DMS153 treated with DMSO at 0.1 percent for 48 hours (cell line): ENCODE results near the gene HTT.

Experiments
- DNase-seq: peaks from one replicate; lab custom pipeline; 2025; ENCODE audit not compliant: unreplicated experiment; lab: John Stamatoyannopoulos, UW

HTT gene

GRCh38 chr4:3261411-3262207, 187.1 kb downstream of the HTT start:
- DNase-seq: no peak

DNA sequence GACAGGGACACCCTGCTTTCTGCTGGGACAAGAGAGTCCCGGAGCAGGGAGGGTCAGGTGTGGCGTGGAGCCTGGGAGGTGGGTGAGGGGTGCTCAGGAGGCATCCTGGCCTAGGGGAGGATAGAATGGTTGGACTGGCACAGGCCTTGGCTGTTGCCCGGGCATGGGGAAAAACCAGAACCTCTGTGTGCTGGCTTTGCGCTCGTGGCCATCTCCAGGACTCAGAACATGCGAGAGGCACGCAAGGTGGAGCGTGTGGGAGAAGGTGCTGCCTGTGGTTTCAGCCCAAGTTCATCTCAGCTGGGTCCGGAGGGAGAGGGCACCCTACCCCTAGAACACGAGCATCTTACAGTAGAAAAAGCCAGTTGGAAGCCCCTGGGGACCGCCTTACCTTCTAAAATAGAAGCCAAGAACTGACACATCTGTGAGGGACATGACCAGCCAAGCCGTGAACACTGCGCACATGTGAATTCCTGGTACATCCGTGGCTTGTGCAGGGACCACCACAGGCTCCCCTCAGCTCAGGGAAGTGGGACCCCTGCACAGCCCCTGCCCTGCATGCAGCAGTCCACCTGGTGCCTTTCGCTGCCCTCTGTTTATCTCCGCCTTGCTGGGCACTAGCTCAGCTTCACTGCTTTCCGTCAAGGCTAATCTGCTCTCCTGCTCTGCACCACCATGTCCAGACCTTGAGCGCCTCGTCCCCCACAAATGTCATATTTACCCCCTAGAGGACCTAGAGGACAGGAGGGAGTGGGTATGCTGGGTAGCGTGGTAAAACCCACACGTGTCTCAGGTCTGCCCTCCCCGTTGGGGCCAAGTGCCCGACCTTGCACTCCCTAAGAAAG, 187.9 kb downstream of the HTT start:
- DNase-seq: no peak

- DNase-seq: no peak
Observed at GRCh38 chr4:3263053-3263875, 188.8 kb downstream of the HTT start.

GRCh38 chr4:3263876-3264193, 189.4 kb downstream of the HTT start:
- no peak for DNase-seq

- DNase-seq: no peak
Observed at GRCh38 chr4:3266076-3266475, 191.6 kb downstream of the HTT start.

DNA sequence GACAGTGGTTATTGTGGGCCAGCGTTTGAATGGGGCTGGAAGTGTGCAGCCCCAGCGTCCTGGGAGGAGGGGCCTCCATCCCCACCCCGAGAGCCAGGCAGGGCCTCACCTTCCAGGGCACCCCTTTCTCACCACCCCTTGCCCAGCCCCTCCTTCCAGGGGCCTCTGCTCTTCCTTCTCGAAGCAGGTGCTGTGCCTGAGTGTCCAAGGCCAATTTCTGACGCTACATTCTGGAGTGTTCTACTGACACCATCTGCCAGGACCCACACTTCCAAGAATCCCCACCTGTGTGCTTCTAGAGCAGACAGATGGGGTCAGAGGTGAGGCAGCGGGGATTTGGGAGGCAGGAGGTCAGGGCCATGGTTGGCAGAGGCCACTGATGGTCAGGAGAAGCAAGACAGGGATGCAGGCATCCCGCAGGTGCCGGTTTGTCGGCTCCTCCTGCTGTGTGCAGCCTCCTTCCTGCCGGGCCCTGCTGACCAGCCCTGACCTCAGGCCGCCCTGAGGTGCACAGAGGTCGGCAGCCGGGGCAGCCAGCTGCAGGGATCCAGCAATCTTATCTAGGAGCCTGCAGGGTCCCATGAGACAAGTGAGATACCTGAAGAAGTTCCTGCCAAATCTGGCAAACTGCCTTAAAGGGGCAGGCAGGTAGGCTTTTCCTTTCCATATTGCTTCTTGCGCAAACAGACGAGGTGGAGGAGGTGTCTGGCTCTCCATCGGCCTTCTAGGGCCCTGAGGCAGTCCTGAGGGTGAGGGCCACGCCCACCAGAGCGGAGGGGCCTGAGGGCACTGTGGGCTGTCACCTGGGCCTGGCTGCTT, 193.3 kb downstream of the HTT start:
- DNase-seq: no peak

GRCh38 chr4:3268395-3269104, 194.1 kb downstream of the HTT start:
- no peak for DNase-seq

DNA sequence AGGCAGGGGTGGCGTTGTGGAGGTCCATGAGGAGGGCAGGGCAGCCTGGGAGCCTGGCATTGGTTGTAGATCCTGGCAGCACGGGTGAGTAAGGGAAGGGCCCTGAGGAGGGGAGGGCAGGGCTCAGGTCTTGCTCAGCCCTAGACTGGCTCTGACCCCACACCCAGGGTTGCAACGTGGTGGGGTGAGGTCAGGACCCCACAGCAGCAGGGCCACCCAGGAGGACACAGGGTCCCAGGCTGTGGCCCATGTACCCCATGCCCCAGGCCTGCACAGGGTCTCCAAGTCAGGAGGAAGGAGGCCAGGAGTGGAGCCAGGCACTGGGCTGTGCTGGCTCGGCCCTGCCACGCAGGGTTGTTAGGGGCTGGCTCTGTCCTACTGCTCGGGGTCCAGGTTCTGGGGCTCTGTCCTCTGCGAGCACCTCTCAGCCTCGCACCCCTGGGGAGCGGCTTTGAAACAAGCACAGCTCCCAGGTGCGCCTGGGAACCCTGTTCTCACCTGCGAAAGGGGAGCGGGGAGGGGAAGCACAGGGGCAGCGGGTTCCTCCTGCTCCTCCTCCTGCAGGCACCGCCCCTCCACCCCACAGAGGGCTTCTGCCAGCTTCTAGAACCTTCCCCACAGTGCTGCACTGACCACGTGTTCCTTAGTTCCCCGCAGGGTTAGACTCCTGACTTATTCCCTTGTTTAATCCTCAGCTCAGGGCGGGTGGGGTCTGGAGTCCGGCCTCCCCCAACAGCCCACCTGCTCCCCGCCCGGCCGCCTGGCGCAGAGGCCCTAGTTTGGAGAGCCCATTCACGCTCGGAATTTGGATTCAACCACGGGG, 194.8 kb downstream of the HTT start:
- DNase-seq: no peak

DNA sequence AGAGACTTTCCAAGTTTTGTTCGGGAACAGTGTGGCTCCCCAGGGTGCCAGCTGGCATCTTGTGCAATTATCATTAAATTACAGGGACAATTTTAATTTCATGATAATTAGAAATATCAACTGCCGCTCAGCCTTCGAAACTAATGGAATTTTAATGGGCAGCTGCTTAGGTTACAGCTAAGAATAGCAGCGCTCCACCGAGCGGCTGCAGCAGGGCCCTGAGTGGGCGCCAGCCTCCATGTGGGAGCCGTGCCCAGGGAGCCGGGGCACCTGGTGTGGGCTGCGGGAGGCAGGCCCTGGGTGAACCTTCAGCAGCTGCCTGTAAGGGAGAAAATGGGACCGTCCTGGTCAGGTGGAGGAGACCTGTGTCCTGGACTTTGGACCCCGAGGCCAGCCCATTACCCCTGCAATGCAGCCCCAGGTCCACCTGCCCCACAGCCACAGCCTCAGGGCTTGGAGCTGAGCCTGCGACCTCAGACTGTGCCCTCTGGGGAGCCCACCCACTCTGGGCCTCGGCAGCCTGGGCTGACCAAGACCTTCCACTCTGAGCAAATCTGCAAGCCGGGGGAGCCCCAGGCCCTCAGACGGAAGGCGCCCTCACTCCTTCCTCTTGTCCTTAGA, 195.6 kb downstream of the HTT start:
- DNase-seq: no peak

DNA sequence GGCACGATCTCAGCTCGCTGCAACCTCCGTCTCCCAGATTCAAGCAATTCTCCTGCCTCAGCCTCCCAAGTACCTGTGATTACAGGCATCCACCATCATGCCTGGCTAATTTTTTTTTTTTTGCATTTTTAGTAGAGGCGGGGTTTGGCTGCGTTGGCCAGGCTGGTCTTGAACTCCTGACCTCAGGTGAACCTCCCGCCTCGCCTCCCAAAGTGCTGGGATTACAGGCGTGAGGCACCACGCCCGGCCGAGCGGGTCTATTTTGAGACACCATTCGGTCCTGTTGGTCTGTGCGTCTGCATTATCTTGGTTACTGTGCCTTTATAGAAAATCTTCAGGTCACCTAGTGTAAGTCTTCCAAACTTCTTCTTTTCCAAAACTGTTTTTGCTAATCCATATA, 196.7 kb downstream of the HTT start:
- no peak for DNase-seq

GRCh38 chr4:3276986-3277385, 202.5 kb downstream of the HTT start:
- no peak for DNase-seq

DNA sequence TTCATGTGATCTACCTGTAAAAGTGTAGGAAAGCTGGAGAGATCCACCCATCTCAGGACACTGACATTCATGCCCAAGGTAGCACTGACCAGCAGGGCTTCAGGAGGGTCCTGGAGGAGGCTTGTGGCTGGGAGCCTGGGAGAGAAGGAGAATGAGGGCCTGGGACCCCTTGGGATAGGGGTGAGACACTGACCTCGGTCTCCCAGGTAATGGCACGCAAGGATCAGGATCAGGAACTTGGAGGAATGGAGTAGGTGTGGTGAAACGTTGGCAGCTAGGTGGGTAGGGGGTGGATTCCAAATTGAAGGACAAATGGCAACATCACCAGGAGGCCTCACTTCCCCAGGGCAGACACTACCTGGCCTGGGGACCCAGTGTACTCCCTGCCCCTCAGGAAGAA, 206.0 kb downstream of the HTT start:
- no peak for DNase-seq

DNA sequence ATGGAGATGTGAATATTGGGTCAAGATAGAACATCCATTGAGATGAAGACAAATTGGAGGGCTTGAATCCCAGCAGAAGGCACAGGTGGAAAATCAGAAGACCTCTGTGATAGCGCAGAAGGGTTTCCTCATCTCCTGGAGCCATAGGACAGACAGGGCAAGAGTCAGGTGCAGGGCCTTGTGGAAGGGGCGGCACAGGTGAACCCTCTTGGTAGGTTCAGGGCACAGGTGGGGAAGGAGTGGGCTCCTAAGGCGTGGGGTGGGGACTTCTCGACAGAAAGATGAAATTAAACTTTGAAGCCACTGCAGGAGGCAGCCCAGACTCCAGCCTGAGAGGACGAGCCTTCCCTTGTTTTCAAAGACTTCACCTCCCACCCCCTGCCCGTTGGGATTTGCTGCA, 209.0 kb downstream of the HTT start:
- no peak for DNase-seq

GRCh38 chr4:3283916-3284315, 209.4 kb downstream of the HTT start:
- DNase-seq: no peak

DNA sequence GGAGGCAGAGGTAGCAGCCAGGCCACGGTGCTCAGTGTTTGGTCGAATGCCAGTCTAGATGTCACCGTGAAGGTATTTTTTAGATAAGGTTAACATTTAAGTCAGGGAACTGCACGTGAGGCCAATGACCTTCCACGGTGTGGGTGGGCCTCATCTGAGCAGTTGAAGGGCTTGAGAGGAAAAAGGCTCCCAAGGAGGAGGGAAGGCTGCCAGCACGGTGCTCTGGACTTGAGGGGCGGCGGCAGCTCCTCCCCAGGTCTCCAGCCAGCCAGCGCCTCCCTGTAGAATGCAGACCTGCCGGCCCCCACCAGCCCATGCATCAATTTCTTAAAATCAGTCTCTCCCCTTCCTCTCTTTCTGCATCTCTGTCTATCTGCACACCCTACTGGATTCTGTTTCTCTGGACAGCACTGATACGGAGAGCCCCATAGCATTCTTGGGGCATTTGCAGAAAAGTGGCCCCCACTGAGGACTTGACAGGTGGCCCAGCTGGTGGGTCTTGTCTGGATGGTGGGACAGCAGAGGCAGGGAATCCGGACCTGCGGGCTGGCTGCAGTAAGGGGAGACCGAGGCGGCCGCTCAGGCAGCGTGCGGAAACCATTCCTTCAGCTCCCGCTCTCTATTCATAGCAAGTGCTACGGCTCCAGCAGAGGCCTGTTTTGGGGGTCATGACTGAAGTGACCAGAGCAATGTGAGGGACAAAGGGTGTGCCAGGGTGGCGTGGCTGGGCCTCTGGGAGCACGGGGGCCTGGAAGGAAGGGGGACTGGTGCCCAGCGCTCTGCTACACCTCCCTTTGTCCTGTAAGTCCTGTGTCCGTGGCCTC, 210.5 kb downstream of the HTT start:
- no peak for DNase-seq

- no peak for DNase-seq
Observed at GRCh38 chr4:3285558-3286334, 211.3 kb downstream of the HTT start.
